Spleen (tissue), 11 donors: ENCODE data around the gene F11R. TPM values are rescaled to one million over a fixed set of nuclear protein-coding genes. Genes with fewer than 3 reads are reported as not detected.

Source experiments
- DNase-seq: peaks from one replicate; pipeline ENCODE4 v3.0.0-alpha.2; 2020
- H3K27ac ChIP-seq, 8 donors: fragments of 200-600 bp; sonication (generic) in 7 of 8; 1 replicate in 4 of 8; 2 replicates in 4 of 8; pipeline versions ENCODE4 v1.5.0 to v1.8.0; 2016 to 2021; ENCODE audit warnings: inconsistent platforms in 4 of 8, mild to moderate bottlenecking in 4 of 8, moderate library complexity in 1 of 8
- H3K27me3 ChIP-seq, 7 donors: fragments of 200-600 bp; sonication (generic) in 6 of 7; replicated peaks in 1 of 7; 1 replicate in 4 of 7; 2 replicates in 3 of 7; pipeline versions ENCODE4 v1.5.0 to v1.8.0; 2016 to 2021; ENCODE audit warnings: inconsistent platforms in 3 of 7, mild to moderate bottlenecking in 1 of 7
- H3K36me3 ChIP-seq, 6 donors: fragments of 200-600 bp; sonication (generic) in 5 of 6; 1 replicate in 4 of 6; 2 replicates in 2 of 6; pipeline versions ENCODE4 v1.5.0 to v1.8.0; 2016 to 2021; ENCODE audit warnings: inconsistent platforms in 2 of 6
- H3K4me1 ChIP-seq, 6 donors: fragments of 200-600 bp; sonication (generic) in 5 of 6; 1 replicate in 3 of 6; 2 replicates in 3 of 6; pipeline versions ENCODE4 v1.5.0 to v1.8.0; 2016 to 2021; ENCODE audit warnings: inconsistent platforms in 3 of 6
- H3K4me3 ChIP-seq, 8 donors: fragments of 200-600 bp; sonication (generic) in 7 of 8; 1 replicate in 4 of 8; 2 replicates in 4 of 8; pipeline versions ENCODE4 v1.5.0 to v1.8.0; 2016 to 2021; ENCODE audit warnings: inconsistent platforms in 4 of 8, mild to moderate bottlenecking in 4 of 8, moderate library complexity in 2 of 8
- H3K9me3 ChIP-seq, 8 donors: fragments of 200-600 bp; sonication (generic) in 7 of 8; 1 replicate in 4 of 8; 2 replicates in 4 of 8; pipeline versions ENCODE4 v1.5.0 to v1.8.0; 2016 to 2021; ENCODE audit warnings: inconsistent platforms in 4 of 8
- CTCF ChIP-seq, 11 experiments: fragments of 200-600 bp in 7 of 11; fragments of 450-650 bp in 4 of 11; sonication (generic) in 4 of 11; IDR thresholded peaks in 8 of 11; conservative IDR thresholded peaks in 3 of 11; 1 replicate in 7 of 11; 2 replicates in 4 of 11; pipeline versions ENCODE4 v1.4.0 to v1.8.0; 2016 to 2021; ENCODE audit warnings: antibody characterized with exemption in 11 of 11, inconsistent platforms in 4 of 11, mild to moderate bottlenecking in 1 of 11
- POLR2A ChIP-seq, 3 donors: fragments of 450-650 bp; IDR thresholded peaks; one replicate each; pipeline ENCODE4 v1.5.1; 2017; ENCODE audit warnings: antibody characterized with exemption in 3 of 3, mild to moderate bottlenecking in 1 of 3
- POLR2AphosphoS5 ChIP-seq, 3 donors: sonication (generic); formaldehyde crosslinking; IDR thresholded peaks; one replicate each; pipeline ENCODE4 v1.5.1; 2017; ENCODE audit warnings: antibody characterized with exemption in 3 of 3
- WGBS, 5 donors: extraction: QIAGEN DNeasy Blood & Tissue Kit in 3 of 5; methylation state at CpG; one replicate each; pipeline versions ENCODE4 v1.1.5 to v1.1.7; 2013 to 2018; 5-methylcytosine and 5-hydroxymethylcytosine counted together
- intact Hi-C: fragments of 100-400 bp; cut with DNase I; formaldehyde crosslinking; loops from one replicate; pipeline ENCODE4 v1.15.0; 2023; ENCODE audit warnings: low total_unique reads
- polyA plus RNA-seq, 3 donors: library from polyadenylated mRNA; stranded (reverse); fragments of 200-250 nt; gene quantifications; one replicate each; pipeline ENCODE4 v1.2.1, GENCODE V29; 2013
- total RNA-seq, 7 donors: library from RNA; depleted of rRNA in 3 of 7; stranded (reverse); fragments of >200 nt in 3 of 7; fragmentation: NEBNext Ultra II Directional in 4 of 7; extraction: Animal tissue kit (Norgen Biotek cat#: 25700) in 4 of 7; gene quantifications; one replicate each; pipeline versions ENCODE4 v1.1.0 to v1.2.1, GENCODE V29; 2016 to 2021
- donor health status: healthy with polysubstance abuse.
- donor health status: DM: no; HTN: no; CAD: no; lungs with moderate emphysema.
- donor health status: DM: no; HTN: no; CAD: no.
- donor health status: Bipolar disorder and iron deficiency.
- donor health status: healthy.
- donor health status: DM: no; HTN: no; CAD: no.
- donor health status: DM: yes; HTN: yes; CAD: no.

The F11R gene
- total and polyA plus RNA-seq, 10 donors = 6.4 to 77.2 (median 50.8) TPM

- TF ChIP-seq CTCF (IDR thresholded peaks at IDR 0.05 in 8 of 11, conservative IDR thresholded peaks at IDR 0.05 in 3 of 11) (no peak), POLR2A (IDR thresholded peaks at IDR 0.05) (no peak), POLR2AphosphoS5 (IDR thresholded peaks at IDR 0.05) (no peak)
- no peak for DNase-seq
- intact Hi-C loops = no loop called here
- Histone ChIP-seq H3K27ac (no peak overlapping the region), H3K9me3 (no peaks in the 10 kb centered on the region), H3K4me1 (no peaks in the 10 kb centered on the region), H3K36me3 (no peaks in the 10 kb centered on the region), H3K27me3 (no peaks in the 10 kb centered on the region), H3K4me3 (no peak overlapping the region)
- WGBS, 5 donors = 32 to 66% (median 42%) methylated on average over 6 of the region's 6 CpGs
Measured at GRCh38 chr1:160971618-160972056, 49.3 kb downstream of the F11R start.

DNA sequence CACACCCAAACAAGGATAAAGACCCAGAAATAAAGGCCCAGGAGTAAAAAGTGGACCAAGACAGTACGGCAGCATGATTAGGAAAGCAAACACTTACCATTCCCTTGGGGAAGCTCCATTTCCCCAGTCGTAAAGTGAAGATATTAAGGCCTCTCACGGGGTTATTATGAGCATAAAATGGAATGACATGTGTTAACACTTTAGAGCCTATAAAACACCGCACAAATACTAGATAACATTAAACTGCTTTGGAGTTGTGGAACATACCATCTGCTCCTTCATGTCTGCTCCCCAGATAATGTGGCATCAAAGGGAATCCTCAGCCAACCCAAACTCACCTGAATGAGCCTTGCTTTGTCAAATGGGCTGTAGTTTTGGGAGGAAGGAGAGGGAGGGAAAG lies 57.4 kb downstream of the F11R start:
- DNase-seq = no peak
- H3K9me3 ChIP-seq = no peaks in the 10 kb centered on the region
- 51 to 73% (median 57%) methylated on average over 4 of the region's 4 CpGs for WGBS, 5 donors
- no peaks in the 10 kb centered on the region for H3K36me3 ChIP-seq
- H3K4me3 ChIP-seq = no peak overlapping the region
- TF ChIP-seq CTCF (IDR thresholded peaks at IDR 0.05 in 8 of 11, conservative IDR thresholded peaks at IDR 0.05 in 3 of 11) (no peak), POLR2A (IDR thresholded peaks at IDR 0.05) (no peak), POLR2AphosphoS5 (IDR thresholded peaks at IDR 0.05) (no peak)
- H3K4me1 ChIP-seq = no peaks in the 10 kb centered on the region
- no peak overlapping the region for H3K27ac ChIP-seq
- no peaks in the 10 kb centered on the region for H3K27me3 ChIP-seq
- intact Hi-C loops = no loop called here

DNA sequence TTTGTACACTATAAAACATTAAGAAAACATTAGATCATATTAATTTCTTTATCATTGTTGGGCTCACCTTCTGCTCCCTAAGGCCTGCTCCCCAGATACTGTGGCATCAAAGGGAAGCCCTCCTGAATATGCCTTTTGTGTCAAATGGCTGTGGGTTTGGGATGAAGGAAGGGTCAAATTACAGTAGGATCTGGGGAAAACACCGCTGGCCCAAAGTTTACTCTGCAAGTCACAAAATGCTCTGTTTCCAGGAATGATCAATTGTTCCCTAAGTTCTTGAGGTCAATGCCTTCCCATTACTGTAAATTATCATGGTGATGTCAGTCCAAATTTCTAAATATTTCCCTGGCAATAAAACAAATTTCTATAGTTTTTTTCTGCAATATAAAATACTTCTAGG lies 59.5 kb downstream of the F11R start:
- no peaks in the 10 kb centered on the region for H3K4me1 ChIP-seq
- 82 to 100% (median 86%) methylated on average over 1 of the region's 1 CpG for WGBS, 5 donors
- DNase-seq = no peak
- intact Hi-C loops = no loop called here
- no peaks in the 10 kb centered on the region for H3K9me3 ChIP-seq
- no peaks in the 10 kb centered on the region for H3K27me3 ChIP-seq
- H3K27ac ChIP-seq = no peak overlapping the region
- H3K36me3 ChIP-seq = no peaks in the 10 kb centered on the region
- H3K4me3 ChIP-seq = no peak overlapping the region
- TF ChIP-seq CTCF (IDR thresholded peaks at IDR 0.05 in 8 of 11, conservative IDR thresholded peaks at IDR 0.05 in 3 of 11) (no peak), POLR2AphosphoS5 (IDR thresholded peaks at IDR 0.05) (no peak), POLR2A (IDR thresholded peaks at IDR 0.05) (no peak)

- H3K27ac ChIP-seq = no peak overlapping the region
- DNase-seq = no peak
- WGBS, 5 donors = 66 to 85% (median 82%) methylated on average over 4 of the region's 4 CpGs
- H3K36me3 ChIP-seq = no peaks in the 10 kb centered on the region
- intact Hi-C loops = loop anchor here (10.0 kb wide), 1 partner anchor 232 kb away; no protein-coding TSS in a partner anchor
- H3K4me1 ChIP-seq = peaks cover 0 to 8% (median 6%) of the 10 kb centered on the region in 6 donors
- no peak overlapping the region for H3K4me3 ChIP-seq
- H3K27me3 ChIP-seq = no peaks in the 10 kb centered on the region
- H3K9me3 ChIP-seq = no peaks in the 10 kb centered on the region
- TF ChIP-seq POLR2AphosphoS5 (IDR thresholded peaks at IDR 0.05) (no peak), CTCF (IDR thresholded peaks at IDR 0.05 in 8 of 11, conservative IDR thresholded peaks at IDR 0.05 in 3 of 11) (no peak), POLR2A (IDR thresholded peaks at IDR 0.05) (no peak)
Measured at GRCh38 chr1:160956966-160957365, 64.0 kb downstream of the F11R start.
